CD4-positive, alpha-beta T cell treated with Interferon gamma for 1 hour (primary cell): ENCODE data around the gene RSAD1.

Experiments used
- DNase-seq: peaks from one replicate; pipeline ENCODE4 v3.0.0-alpha.2; 2020

Gene RSAD1

DNA sequence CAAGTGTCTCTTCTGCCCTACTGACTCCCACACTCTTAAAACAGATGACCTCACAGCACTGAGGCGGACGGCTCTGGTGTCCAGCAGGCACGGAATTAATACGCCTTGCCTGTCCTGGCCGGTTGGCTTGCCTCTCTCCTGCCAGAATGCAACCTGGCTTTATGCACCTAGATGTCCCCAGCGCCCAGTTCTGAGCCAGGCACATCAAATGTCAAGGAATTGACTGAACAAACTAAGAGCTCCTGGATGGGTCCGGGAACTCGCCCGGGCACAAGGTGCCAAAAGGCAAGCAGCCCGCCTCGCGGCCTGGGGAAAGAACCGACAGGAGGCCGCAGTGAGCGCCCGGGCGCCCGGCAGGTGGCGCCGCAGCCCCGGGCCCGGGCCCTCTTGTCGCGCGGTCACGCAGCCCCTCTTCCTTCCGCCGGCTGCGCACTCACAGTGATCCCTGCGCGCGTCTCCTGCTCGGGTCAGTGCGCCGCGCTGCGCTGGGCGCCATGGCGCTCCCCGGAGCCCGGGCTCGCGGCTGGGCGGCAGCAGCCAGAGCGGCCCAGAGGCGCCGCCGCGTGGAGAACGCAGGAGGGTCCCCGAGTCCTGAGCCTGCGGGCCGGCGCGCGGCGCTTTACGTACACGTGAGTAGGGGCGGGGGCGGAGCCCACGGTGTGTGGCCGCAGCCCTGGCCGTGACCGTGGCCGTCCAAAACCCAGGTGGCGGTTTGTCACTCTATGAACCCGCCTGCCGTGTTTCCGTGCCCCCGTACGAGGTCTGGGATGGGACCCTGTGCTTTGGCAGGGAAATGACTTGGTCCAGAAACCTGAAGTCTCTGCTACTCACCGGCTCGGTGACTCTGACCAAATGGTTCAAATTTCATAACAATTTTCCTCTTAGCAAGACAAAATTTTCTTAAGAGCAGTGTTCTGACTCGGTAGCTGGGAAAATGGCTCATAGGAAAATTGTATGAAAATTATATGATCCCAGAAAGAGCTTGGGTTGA, at the start of gene RSAD1:
Gene RSAD1, plus strand, starts transcription at position 470 of the 991 bp plus-strand sequence. Its CDS starts 25 bp downstream, at position 495.
- DNase-seq = peak; percentile 90

DNA sequence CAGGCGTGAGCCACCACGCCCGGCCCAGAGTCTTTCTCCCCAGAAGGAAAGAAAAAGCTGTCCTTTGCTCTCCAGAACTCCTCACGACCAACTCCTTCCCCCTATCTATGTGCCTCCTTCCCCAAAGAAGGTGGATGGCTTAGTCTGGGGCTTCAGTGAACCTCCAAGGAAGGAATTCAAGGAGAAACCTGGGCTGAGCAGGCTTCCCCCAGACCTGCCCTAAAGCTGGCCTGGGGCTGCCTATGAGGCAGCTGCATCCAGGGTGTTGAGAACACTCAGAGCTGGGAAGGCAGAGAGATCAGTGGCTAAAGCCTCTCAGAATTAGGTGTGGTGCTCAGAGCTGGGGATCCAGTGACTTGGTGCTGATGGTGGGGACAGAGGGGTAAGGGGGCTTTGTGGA, 48.9 kb upstream of the RSAD1 start:
- no peak for DNase-seq

DNA sequence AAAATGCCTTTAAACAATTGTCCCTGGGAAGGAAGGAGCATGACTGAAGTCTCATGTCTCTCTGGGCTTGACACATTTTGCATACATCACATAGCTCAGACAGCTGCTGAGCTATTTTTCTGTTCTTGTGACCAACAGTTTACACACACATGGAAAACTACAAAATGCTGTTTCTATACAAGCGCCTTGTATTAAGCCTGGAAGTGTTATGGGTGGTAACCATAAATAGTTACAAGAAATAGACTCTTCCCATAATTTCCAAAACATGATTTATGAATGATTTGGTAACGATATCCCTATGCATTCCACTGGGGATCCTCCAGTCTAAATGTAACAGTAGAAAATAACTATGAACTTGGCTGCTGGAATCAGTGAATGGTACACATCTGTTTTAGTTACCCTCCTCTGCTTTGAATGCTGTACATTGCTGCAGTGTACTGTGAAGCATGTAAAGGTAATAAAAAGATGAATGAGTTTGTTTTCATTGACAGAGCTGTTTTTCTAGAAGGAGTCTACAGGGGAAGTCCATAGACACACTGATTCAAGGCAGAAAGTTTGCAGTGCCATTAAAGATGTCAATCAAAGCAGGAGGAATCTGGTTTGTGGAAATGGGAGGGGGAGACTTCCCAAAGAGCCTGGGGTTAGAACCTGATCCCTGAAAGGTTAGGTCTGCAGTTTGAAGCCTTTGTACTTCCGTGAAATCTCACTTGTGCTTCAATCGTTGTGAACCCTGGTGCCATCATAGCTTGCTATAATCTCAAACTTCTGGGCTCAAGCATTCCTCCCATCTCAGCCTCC, 47.6 kb upstream of the RSAD1 start:
- no peak for DNase-seq

DNA sequence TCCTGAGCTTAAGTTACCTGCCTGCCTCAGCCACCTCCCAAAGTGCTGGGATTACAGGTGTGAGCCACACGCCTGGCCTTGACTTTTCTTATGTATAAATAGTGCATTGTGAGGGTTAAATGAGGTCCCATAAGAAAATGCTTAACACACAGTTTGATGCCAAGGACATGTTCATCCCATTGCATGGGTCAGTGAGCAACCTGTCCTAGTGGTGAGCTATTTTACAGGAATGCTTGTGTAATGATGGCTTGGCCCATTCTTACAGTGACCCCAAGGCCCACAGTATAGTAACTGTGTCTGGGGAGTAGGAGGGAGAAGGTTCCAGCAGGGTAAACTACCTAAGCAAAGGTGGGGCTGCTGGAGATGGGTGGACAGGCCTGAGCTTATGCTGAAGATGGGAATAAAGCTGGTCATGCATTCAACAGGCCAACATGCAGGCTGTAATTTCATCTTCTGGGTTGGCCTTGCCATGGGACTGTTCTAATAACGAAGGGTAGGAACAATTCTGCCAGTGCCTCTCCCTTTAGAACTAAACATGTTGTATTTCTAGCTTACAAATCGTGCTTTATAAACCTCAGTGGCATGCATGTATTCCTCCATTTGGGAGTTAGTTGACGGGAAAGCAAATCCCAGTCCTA, 46.4 kb upstream of the RSAD1 start:
- DNase-seq = no peak

DNA sequence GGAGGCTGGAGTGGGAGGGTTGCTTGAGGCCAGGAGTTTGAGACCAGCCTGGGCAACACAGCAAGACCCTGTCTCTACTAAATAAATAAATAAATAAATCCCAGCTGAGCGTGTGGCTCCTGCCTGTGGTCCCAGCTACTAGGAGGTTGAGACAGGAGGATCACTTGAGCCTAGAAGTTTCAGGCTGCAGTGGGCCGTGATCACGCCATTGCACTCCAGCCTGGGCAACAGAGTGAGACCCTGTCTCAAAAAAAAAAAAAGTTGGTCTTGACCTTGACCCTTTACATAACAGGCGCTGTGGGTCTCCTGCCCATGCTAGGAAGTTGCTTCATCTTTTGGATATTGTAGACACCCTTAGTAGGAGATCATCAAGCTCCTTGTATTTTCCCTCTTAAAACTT, 41.3 kb upstream of the RSAD1 start:
- no peak for DNase-seq

DNA sequence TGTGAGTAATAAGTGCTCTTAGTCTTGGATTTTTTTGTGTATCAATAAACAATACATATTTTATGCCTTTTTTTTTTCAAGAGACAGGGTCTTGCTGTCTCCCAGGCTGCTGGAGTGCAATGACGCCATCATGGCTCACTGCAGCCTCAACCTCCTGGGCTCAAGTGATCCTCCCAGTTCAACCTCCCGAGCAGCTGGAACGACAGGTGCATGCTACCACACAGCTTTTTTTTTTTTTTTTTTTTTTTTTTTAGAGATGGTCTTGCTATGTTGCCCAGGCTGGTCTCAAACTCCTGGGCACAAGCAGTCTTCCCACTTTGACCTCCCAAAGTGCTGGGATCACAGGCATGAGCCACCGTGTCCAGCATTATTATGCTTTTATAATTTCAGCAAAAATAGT, 39.7 kb upstream of the RSAD1 start:
- DNase-seq = no peak

DNA sequence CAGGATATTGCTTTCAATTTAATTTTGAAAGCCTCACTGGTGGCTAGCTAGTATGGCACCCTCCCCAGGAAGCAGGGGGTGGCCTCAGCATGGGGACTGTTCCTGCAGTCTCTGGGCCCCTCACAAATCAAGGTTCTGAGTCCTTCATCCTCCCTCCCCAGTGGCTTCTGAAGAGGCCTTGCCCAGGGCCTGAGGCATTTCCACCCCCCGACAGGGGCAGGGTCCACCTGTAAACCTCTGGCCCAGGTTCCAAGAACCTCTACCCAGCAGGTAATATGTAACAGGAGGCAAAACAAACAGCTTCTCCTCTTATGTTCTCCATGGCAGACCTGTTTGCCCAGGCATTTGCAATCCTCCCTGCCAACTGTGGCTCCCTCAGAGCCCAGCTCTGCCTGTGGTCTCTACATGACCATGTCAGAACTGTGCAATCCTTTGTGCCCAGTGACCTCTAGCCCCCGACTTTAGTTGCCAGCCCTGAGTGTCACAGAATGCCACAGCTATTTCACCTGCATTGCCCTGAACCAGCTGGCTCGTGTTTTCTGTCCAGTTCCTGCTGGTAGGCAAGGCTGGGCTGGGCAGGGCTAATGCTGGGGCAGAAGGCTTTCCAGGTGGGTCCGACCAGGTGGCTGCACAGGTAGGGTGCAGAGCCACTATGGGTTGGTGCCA, 38.4 kb upstream of the RSAD1 start:
- DNase-seq = no peak

DNA sequence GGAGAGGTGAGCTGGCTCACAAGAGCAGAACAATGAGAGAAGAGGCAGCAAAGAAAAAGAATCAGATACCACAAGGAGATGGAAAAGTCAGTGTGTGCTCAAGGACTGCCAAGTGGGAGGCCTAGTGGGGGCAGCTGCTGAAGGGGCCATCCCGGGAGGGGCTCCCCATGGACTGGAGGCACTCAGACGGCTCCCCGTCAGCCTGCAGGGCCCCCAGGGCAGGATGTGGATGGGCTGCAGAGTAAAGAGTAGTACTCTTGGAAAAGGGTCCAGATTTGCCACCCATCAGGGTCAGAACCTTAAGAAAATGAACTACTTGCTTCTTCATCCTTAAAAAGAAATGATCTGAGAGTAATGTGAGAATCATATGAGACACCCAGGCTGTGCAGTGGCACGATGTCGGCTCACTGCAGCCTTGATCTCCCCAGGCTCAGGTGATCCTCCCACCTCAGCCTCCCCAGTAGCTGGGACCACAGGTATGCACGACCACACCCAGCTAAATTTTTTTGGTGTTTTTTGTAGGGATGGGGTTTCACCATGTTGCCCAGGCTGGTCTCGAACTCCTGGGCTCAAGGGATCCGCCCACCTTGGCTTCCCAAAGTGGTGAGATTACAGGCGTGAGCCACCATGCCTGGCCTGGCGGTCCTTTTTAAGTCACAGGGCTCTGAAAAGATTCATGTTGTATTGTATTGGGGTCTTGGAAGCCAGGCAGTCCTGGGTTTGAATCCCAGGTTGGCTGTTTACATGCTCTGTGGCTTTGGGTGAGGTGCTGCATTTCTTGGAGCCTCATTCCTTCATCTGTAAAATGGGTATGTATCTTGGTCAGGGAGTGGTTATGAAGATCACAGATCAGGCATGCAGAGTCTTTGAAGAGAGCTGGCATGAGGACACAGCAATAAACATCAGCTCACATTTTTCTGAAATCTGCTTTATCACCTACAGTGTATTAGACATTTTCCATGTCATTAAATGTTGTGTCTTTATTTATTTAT, 37.5 kb upstream of the RSAD1 start:
- DNase-seq = no peak

DNA sequence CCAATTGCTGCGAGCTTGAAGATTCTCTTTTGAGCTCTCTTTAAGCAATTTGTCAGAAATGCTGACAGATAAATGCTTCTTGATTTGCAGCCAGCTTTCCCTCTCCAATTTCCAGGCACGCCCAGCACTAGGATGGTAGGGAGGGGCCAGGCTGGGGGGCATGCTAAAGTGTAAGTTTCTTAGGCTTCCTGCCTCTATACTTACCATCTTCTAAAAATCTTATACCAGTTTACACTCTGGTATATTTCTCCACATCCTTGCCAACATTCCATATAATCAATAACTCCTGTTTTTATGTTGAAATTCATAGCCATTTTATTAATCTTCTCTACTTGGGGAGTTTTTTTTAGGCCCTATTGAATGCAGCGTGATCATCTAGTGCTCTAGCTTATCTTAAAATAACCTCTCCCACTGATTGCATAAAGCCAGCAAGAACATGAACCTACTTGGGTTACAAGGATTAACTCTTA, 35.1 kb upstream of the RSAD1 start:
- no peak for DNase-seq

DNA sequence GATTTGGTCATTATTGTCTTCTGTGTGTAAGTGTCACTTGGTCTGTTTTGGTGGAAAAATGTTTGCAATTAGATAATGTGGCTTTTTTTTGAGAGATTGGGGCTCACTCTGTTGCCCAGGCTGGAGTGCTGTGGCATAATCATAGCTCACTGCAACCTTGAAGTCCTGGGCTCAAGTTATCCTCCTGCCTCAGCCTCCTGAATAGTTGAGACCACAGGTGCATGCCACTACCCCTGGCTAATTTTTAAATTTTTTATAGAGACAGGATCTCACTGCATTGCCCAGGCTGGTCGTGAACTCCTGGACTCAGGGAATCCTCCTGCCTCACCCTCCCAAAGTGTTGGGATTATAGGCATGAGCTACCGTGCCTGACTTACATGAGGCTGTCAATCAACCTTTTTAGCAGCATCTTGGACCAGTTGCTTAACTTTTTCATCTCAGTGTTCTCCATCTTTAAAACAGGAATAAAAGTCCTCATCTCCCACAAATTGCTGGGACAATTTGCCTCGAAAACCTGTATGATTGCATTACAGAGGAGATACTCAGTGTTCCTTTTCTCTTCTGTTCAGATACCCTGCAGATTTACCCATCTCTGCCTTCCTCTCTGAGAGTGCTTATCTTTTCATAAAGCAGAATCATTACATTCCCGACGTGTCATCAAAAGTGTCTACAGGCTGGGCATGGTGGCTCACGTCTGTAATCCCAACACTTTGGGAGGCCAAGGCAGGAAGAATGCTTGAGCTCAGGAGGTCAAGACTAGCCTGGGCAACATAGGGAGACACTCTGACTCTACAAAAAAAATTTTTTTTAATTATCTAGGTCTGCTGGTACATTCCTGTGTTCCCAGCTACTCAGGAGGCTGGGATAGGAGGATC, 33.6 kb upstream of the RSAD1 start:
- DNase-seq = no peak

DNA sequence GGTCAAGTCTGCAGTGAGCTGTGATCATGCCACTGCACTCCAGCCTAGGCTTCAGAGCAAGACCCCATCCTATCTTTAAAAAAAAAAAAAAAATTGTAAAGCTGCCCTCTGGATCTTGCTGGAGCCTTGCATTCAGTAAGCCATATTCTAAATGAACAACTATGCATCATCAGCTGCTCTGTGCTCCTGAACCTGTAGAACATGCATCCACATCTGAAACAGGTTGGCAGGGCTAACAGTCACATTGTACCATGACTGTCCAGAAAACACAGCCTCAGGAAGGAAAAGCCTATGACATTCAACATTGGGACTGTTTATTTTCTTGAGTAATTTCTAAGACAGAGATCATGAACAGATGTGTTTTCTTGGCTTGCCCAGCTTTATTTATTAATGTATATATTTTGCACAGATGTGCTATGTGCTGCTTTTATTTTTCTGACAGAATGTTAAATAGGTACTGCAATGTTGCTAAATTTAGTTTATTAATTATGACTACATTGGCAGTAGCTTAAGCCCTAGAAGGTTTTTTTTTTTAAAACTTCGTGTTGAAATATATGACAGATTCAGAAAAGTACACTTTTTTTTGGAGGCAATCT, 32.8 kb upstream of the RSAD1 start:
- no peak for DNase-seq

DNA sequence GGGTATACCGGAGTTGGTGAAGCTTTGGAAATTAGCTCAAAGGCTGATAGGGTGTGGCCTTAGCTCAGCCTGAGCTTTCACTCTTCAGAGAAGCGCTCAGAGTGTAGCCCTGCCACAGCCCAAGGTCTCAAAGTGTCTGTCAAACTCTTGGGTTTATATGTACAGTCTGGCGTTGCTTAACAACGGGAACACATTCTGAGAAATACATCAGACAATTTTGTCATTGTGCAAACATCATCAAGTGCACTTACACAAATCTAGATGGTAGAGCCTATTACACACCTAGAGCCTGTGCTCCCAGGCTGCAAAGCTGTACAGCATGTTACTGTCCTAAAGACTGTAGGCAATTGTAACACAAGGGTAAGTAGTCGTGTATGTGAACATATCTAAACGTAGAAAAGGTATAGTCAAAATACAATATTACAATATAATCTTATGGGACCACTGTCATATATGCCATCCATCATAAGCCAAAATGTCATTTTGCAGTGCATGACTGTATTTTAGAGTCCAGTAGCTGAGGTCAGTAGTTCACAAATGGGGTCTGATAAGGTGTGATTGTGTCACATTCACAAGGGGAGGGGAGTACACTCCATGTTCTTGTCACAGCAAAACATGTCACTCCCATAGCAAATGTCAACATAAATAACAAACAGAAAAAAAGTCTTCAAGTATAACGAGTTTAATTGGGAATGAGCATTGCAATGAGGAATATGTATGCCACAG, 30.6 kb upstream of the RSAD1 start:
- DNase-seq = no peak

DNA sequence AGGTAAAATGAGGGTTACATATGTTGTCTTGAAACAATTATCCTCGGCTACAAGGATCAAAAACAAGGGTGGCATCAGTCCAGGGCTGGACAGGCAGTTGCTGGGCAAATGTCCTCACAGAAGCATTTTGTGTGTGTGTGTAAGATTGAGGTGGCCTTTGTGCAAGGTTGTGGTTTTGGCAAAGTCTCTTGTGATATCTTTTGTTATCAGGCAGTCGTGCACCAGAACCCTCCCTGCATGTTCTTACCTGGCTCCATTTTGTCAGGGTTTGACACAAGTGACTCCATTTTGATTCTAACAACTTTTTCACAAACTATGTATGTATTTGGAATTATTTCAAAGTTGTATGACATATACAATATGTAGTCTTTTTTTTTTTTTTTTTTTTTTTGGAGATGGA, 30.0 kb upstream of the RSAD1 start:
- no peak for DNase-seq

DNA sequence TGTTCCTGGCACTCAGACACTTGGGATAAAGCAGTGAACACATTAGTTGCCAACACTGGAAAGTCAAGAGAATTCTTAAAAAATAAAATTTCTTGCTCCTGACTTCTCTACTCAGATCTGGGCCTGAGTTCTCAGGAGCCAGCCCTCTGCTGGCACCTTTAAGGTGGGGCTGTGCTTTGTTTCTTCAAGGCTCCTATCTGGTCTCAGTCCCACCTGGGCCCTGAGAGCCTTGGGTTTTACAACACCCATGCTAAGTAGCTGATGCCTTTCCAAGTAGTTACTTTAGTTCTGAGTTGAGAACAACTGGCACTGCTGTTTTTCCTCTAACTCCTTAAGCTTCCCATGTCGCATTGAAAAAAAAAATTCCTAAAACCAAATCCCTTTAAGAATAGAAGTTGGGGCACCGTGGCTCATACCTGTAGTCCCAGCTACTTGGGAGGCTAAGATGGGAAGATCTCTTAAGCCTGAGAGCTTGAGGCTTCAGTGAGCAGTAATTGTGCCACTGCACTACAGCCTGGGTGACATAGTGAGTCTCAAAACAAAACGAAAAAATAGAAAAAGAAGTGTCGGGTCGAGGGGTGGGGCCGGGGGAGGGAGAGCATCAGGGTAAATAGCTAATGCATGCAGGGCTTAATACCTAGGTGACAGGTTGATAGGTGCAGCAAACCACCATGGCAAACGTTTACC, 26.6 kb upstream of the RSAD1 start:
- no peak for DNase-seq

DNA sequence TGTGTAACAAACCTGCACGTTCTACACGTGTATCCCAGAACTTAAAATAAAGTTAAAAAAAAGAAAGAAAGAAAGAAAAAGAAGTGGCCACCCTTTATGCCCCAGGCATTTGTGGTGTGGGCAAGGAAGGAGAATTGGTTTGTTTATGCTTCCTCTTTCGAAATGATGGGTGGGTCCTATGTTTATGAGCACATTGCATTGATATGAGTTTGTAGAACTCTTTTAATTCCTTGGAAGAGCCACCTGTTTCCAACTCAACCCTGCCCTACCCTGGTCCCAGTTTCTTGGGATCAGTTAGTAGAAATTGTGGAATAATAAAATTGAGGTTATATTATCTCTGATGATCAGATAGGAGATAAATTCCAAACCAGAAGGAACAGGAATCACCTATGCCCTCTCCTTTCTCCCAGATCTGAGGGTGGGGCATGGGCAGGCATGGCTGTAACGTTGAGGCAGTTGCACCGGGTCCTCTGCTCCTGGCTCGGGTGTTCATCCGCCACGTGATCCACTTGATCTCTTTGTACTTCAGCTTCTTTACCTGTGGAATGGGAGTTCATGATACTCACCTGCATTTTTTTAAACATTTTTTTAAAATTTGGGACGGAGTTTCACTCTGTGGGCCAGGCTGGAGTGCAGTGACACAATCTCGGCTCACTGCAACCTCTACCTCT, 25.9 kb upstream of the RSAD1 start:
- no peak for DNase-seq

DNA sequence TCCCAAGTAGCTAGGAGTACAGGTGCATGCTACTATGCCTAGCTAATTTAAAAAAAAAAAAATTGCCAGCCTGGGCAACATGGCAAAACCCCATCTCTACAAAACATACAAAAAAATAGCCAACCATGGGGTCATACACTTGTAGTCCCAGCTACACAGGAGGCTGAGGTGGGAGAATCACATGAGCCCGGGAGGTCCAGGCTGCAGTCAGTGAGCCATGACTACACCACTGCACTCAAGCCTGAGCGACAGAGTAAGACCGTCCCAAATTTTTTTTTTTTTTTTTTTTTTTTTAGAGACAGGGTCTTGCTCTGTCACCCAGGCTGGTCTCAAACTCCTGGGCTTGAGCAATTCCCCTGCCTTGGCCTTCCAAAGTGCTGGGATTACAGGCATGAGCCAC, 24.8 kb upstream of the RSAD1 start:
- no peak for DNase-seq

DNA sequence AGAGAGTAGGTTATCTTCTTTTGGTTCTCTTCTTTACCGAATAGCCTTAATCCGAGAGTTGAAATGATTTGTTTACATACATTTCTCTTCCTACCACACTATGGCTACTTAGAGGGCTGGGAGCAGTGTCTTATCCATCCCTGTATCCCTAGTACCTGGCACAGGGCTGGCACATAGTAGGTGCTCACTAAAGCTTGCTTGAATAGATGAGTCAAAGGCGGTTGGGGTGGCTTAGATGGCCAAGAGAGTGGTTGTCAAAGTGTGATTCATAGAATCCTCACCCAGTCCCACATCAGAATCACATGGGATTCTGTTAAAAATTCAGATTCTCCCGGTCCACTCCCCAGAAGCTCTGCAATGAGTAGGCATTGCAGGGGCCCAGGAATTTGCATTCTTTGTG, 21.0 kb upstream of the RSAD1 start:
- no peak for DNase-seq

DNA sequence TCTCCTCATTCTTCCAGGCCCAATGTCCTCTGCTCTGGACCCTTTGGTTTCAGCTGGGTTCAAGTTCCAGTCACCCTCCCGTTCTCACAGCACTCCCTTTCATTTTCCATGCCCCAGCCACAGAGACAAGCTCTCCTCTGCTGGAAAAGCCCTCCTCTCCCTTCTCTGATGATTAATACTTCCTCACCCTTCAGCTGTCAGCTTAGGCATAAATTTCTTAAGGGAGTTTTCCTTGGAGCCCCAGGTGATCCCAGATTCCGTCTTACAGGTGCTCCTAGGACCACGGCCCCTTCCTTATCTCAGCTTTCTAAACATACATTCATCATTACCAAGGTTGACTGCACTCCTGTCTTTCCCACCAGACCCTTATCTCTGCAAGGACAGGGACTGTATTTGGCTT, 20.4 kb upstream of the RSAD1 start:
- DNase-seq = no peak
